Adrenal gland (tissue), 12 donors: Measurements from ENCODE around the gene OR5H6. TPM values are rescaled to one million over a fixed set of nuclear protein-coding genes. Genes with fewer than 3 reads are reported as not detected.

Experiments
- DNase-seq, 7 donors: peaks; one replicate each; pipeline ENCODE4 v3.0.0-alpha.2; 2019 to 2020
- H3K27ac ChIP-seq, 5 donors: fragments of 200-600 bp; sonication (generic) in 4 of 5; 1 replicate in 3 of 5; 2 replicates in 2 of 5; pipeline versions ENCODE4 v1.5.1 to v1.8.0; 2016 to 2020; ENCODE audit warnings: mild to moderate bottlenecking in 1 of 5
- H3K27me3 ChIP-seq: fragments of 200-600 bp; 2 replicates; pipeline ENCODE4 v1.8.0; 2021
- H3K36me3 ChIP-seq, 2 donors: fragments of 200-600 bp; replicated peaks in 1 of 2; 1 replicate in 1 of 2; 2 replicates in 1 of 2; pipeline versions ENCODE4 v1.5.1 to v1.8.0; 2018 to 2022
- H3K4me1 ChIP-seq, 2 donors: fragments of 200-600 bp; replicated peaks in 1 of 2; 1 replicate in 1 of 2; 2 replicates in 1 of 2; pipeline versions ENCODE4 v1.5.1 to v1.8.0; 2018 to 2021
- H3K4me3 ChIP-seq, 4 donors: fragments of 200-600 bp; sonication (generic) in 3 of 4; one replicate each; pipeline ENCODE4 v1.5.1; 2016 to 2018
- H3K9me3 ChIP-seq, 3 donors: fragments of 200-600 bp; sonication (generic) in 1 of 3; replicated peaks in 1 of 3; 1 replicate in 2 of 3; 2 replicates in 1 of 3; pipeline versions ENCODE4 v1.5.1 to v1.8.0; 2016 to 2021
- POLR2A ChIP-seq, 2 donors: fragments of 450-650 bp; IDR thresholded peaks; one replicate each; pipeline ENCODE4 v1.6.1; 2017; ENCODE audit warnings: antibody characterized with exemption in 2 of 2, mild to moderate bottlenecking in 2 of 2, moderate library complexity in 1 of 2
- WGBS, 4 donors: extraction: QIAGEN DNeasy Blood & Tissue Kit in 2 of 4; methylation state at CpG; one replicate each; pipeline versions ENCODE4 v1.1.5 to v1.1.7; 2013 to 2017; 5-methylcytosine and 5-hydroxymethylcytosine counted together
- intact Hi-C, 2 donors: fragments of 100-400 bp; cut with DNase I; formaldehyde crosslinking; loops; one replicate each; pipeline versions ENCODE4 v1.14.1 to v1.15.0; 2022 to 2023
- polyA plus RNA-seq, 3 donors: library from polyadenylated mRNA; stranded (reverse); fragments of 200-250 nt in 2 of 3; fragments of 350-450 nt in 1 of 3; fragmentation: Illumina TruSeq in 1 of 3; extraction: RNeasy Lipid Tissue Mini Kit (QIAGEN cat#74804) in 1 of 3; gene quantifications; one replicate each; pipeline ENCODE4 v1.2.3, GENCODE V29; 2013 to 2014
- total RNA-seq, 9 donors: library from RNA; depleted of rRNA in 4 of 9; stranded (reverse); fragments of >200 nt in 4 of 9; fragments of 120-200 nt in 1 of 9; fragmentation: NEBNext Ultra II Directional in 1 of 9; extraction: Animal tissue kit (Norgen Biotek cat#: 25700) in 1 of 9; gene quantifications; one replicate each; pipeline versions ENCODE4 v1.1.0 to v1.2.4, GENCODE V29; 2013 to 2023
- TF ChIP-seq, protein P1 (sequence below), 6 experiments: fragments of 450-650 bp in 4 of 6; fragments of 200-600 bp in 2 of 6; sonication (generic) in 1 of 6; IDR thresholded peaks; 1 replicate in 5 of 6; 2 replicates in 1 of 6; pipeline versions ENCODE4 v1.5.1 to v1.8.0; 2016 to 2021; ENCODE audit warnings: antibody characterized with exemption in 6 of 6, mild to moderate bottlenecking in 2 of 6, moderate library complexity in 1 of 6
- donor health status: healthy with polysubstance abuse.
- donor health status: Bipolar disorder and iron deficiency.
- donor health status: DM: yes; HTN: yes; CAD: no.
- donor health status: DM: no; HTN: no; CAD: no.
- donor health status: DM: no; HTN: no; CAD: no.
- donor health status: DM: yes; HTN: yes; CAD: no.

Gene OR5H6
- total and polyA plus RNA-seq, 12 donors = not detected

DNA sequence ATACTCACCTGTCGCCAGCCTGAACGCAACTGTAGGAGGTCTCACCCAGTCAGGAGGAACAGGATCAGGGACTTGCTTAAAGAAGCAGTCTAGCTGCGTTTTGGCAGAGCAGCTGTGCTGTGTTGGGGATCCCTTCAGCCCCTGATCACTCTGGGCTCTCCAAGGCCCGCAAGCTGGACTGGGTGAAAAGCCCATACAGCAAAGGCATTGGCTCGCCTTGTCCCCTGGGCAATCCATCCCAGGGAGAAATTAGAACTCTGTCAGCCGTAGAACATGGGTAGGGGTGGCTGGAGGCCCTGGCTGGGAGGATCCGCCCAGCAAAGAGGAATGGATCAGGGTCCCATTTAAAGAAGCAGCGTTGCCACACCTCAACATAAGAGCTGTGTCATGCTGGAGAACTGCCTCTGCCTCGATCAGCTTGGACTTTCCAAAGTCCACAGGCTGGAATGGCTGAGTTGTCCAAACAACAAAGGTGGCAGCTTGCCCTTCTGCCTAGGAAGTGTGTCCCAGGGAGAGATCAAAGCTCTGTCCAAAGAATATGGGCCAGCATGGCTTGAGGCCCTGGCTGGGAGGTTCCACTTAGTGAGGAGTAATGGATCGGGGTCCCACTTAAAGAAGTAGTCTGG, 27.4 kb downstream of the OR5H6 start:
- no peak for DNase-seq
- WGBS, 4 donors = 65 to 91% (median 73%) methylated on average over 4 to 10 of the region's 10 CpGs

More for the DNA sequence above, 27.4 kb downstream of the OR5H6 start:
- Histone ChIP-seq H3K36me3 (no peaks in the 10 kb centered on the region), H3K27ac (no peak overlapping the region), H3K9me3 (no peaks in the 10 kb centered on the region), H3K27me3 (no peaks in the 10 kb centered on the region), H3K4me3 (no peak overlapping the region), H3K4me1 (no peaks in the 10 kb centered on the region)
- intact Hi-C loops = no loop called here
- no peak for TF ChIP-seq POLR2A (IDR thresholded peaks at IDR 0.05)
- TF ChIP-seq, protein P1, sequence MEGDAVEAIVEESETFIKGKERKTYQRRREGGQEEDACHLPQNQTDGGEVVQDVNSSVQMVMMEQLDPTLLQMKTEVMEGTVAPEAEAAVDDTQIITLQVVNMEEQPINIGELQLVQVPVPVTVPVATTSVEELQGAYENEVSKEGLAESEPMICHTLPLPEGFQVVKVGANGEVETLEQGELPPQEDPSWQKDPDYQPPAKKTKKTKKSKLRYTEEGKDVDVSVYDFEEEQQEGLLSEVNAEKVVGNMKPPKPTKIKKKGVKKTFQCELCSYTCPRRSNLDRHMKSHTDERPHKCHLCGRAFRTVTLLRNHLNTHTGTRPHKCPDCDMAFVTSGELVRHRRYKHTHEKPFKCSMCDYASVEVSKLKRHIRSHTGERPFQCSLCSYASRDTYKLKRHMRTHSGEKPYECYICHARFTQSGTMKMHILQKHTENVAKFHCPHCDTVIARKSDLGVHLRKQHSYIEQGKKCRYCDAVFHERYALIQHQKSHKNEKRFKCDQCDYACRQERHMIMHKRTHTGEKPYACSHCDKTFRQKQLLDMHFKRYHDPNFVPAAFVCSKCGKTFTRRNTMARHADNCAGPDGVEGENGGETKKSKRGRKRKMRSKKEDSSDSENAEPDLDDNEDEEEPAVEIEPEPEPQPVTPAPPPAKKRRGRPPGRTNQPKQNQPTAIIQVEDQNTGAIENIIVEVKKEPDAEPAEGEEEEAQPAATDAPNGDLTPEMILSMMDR (IDR thresholded peaks at IDR 0.05) = no peak

Other genes starting within 250 kb of the OR5H6 start
- gene GABRR3, start 228.9 kb upstream of the OR5H6 start, total RNA-seq = under 1 TPM in 1 of 9 donors, not detected in 8; under 0.01 TPM
- not detected for gene GABRR3, start 228.9 kb upstream of the OR5H6 start, polyA plus RNA-seq
- not detected for gene OR5AC2, start 177.1 kb upstream of the OR5H6 start, total RNA-seq
- gene OR5AC2, start 177.1 kb upstream of the OR5H6 start, polyA plus RNA-seq = not detected
- not detected for gene OR5H1, start 133.5 kb upstream of the OR5H6 start, total RNA-seq
- not detected for gene OR5H1, start 133.5 kb upstream of the OR5H6 start, polyA plus RNA-seq
- gene OR5H14, start 116.8 kb upstream of the OR5H6 start, total RNA-seq = under 1 TPM in 2 of 9 donors, not detected in 7; under 0.01 to 0.04 TPM
- gene OR5H14, start 116.8 kb upstream of the OR5H6 start, polyA plus RNA-seq = not detected
- not detected for gene OR5H15, start 97.5 kb upstream of the OR5H6 start, total RNA-seq
- not detected for gene OR5H15, start 97.5 kb upstream of the OR5H6 start, polyA plus RNA-seq
- gene OR5H2, start 18.3 kb downstream of the OR5H6 start, total RNA-seq = not detected
- gene OR5H2, start 18.3 kb downstream of the OR5H6 start, polyA plus RNA-seq = not detected
- gene OR5K4, start 89.6 kb downstream of the OR5H6 start, total RNA-seq = not detected
- gene OR5K4, start 89.6 kb downstream of the OR5H6 start, polyA plus RNA-seq = not detected
- not detected for gene OR5K3, start 126.4 kb downstream of the OR5H6 start, total RNA-seq
- gene OR5K3, start 126.4 kb downstream of the OR5H6 start, polyA plus RNA-seq = not detected
- not detected for gene OR5K1, start 199.0 kb downstream of the OR5H6 start, total RNA-seq
- not detected for gene OR5K1, start 199.0 kb downstream of the OR5H6 start, polyA plus RNA-seq
- gene OR5K2, start 233.4 kb downstream of the OR5H6 start, total RNA-seq = not detected
- gene OR5K2, start 233.4 kb downstream of the OR5H6 start, polyA plus RNA-seq = not detected